GM18868 (cell line): ENCODE results near the gene GNL2.
A peak's percentile ranks its signal among the peaks of the same experiment; 100 is the strongest.
"Not testable (repeated sequence)": the region's sequence is repeated elsewhere in the genome, so short reads cannot be mapped to it uniquely, and the experiment has no call there.

Source experiments
- ATAC-seq: cut with Tn5 transposase; IDR thresholded peaks from one replicate; pipeline ENCODE4 v1.9.1; 2021; ENCODE audit warnings: mild to moderate bottlenecking, moderate library complexity; ENCODE audit not compliant: unreplicated experiment

The GNL2 gene

DNA sequence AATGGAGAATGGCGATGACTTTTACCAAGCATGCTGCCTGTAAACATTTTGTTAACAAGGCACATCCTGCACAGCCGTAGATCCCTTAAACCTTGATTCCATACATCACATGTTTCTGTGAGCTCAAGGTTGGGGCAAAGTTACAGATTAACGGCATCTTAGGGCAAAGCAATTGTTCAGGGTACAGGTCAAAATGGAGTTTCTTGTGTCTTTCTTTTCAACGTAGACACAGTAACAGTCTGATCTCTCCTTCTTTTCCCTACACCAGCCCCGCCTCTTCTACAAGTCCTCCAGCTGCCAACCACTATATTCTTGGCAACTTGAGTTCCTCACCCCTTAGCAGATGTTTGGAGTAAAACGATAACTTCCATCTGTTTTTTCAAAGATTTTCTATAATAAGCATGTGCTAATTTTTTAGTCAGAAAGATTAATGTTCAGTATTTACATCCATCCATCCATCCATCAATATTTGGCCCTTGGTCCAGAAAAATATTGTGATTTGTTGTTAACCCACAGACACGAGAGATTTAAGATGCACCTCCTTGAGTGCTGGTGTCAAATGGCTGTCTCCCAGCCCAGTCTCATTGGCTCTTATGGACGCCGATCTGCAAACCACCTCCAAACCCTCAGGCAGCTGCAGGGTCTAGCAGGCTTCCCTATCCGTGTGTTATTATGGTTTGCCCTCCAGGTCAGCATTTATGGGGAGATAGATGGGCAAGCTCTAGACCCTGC is 35.2 kb downstream of the GNL2 start:
- no peak for ATAC-seq

GRCh38 chr1:37559957-37560379 is 35.8 kb downstream of the GNL2 start:
- ATAC-seq, result not testable (repeated sequence)

DNA sequence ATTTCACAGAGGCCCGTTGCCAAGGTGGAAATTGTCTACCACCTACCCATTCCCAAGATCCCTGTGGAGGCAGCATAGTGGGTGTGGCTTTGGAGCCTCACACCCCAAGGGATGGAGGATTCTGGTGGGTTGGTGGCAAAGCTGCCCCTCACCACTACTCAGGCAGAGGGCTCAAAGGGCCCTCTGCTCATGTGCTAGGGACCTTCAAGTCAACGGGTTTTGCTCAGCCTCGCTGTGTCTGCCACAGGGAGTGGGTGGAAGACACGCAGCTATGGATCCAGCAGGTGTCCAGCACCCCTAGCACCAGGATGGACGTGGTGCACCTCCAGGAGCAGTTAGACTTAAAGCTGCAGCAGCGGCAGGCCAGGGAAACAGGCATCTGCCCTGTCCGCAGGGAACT is 36.7 kb downstream of the GNL2 start:
- no peak for ATAC-seq

DNA sequence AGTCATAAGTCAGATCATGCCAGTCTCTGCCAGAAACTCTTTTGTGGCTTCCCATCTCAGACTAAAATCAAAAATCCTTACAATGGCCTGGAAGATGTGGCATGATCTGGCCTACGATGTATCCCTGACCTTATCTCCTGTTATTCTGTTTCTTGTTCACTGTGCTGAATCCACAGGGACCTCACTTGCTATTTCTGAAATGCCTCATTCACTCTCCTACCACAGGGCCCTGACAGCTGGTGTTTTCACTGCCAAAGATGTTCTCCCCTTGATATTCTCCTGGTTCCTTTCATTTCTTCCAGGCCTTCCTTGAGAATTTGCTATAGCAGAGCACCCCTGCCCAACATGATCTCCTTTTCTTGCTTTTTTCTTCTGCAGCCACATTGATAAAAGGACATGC is 37.3 kb downstream of the GNL2 start:
- no peak for ATAC-seq

- ATAC-seq, result no peak
These were observed 38.3 kb downstream of the GNL2 start for GRCh38 chr1:37557402-37557801.

GRCh38 chr1:37556712-37557196 is 39.0 kb downstream of the GNL2 start, which contains the start of gene DNALI1:
TSS of gene DNALI1 (plus strand) at chr1:37556940. CDS start at chr1:37556995, 55 bp downstream.
- no peak for ATAC-seq

GRCh38 chr1:37553927-37554808 is 41.6 kb downstream of the GNL2 start, which contains the start of gene SNIP1:
TSS of gene SNIP1 (minus strand) at chr1:37554293. CDS start at chr1:37554229, 64 bp downstream.
- ATAC-seq, result peak; percentile 78

- ATAC-seq, result no peak
These were observed 42.2 kb downstream of the GNL2 start for GRCh38 chr1:37553598-37553926.

DNA sequence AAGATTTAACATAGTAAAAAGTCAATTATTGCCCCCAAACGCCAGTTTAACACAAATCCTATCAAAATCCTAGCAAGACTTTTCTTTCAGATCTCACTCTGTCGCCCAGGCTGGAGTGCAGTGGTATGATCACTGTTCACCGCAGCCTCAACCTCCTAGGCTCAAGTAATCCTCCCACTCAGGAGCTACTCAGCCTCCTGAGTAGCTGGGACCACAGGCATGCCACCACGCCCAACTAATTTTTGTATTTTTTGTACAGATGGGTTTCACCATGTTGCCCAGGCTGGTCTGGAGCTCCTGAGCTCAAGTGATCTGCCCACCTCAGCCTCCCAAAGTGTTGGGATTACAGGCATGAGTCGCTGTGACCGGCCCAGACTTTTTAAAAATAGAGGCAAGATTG is 46.4 kb downstream of the GNL2 start:
- no peak for ATAC-seq

DNA sequence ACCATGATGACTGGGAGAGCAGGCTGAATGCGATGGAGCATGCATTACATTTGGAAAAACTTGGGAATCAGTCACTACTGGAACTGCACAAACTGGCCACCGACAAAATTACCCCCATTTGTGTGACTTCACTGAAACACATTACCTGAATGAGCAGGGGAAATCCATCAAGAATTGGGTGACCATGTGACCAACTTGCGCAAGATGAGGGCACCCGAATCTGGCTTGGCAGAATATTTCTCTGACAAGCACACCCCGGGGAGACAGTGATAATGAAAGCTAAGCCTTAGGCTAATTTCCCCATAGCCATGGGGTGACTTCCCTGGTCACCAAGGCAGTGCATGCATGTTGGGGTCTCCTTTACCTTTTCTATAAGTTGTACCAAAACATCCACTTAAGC is 50.7 kb downstream of the GNL2 start:
- ATAC-seq, result no peak

- no peak for ATAC-seq
These were observed 51.2 kb downstream of the GNL2 start for GRCh38 chr1:37544530-37544929.

- no peak for ATAC-seq
These were observed 55.5 kb downstream of the GNL2 start for GRCh38 chr1:37540036-37540785.

DNA sequence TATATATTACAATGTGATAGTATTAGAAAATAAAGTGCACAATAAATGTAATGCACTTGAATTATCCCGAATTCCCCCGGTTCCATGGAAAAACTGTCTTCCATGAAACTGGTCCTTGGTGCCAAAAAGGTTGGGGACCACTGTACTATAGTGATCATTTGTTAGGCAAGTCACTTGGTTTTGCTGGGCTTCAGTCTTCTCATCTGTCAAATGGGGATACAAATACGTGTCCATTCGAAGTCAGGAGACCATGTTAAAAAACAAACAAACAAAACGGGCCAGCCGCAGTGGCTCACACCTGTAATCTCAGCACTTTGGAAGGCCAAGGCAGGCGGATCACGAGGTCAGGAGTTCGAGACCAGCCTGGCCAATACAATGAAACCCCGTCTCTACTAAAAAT is 56.6 kb downstream of the GNL2 start:
- ATAC-seq, result not testable (repeated sequence)

DNA sequence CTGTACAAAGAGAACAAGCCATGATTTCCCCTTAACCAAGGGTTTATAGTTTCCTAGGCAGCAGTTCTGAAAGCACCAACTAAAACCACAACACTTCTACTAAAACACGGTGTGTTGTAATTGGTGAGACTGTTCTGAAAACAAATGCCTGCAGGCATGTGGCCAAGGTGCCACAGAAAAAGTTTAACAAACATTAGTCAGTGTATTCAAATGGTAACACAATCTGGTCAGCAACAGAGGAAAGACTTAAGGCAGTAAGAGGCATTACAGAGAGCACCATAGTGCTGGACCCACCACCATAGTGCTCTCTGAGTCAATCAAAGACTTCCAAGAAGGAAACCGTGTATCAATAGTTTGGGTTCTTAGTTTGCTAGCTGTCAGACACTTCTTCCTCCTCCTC is 58.4 kb downstream of the GNL2 start:
- no peak for ATAC-seq

- ATAC-seq, result no peak
These were observed 62.2 kb downstream of the GNL2 start for GRCh38 chr1:37533317-37534093.

DNA sequence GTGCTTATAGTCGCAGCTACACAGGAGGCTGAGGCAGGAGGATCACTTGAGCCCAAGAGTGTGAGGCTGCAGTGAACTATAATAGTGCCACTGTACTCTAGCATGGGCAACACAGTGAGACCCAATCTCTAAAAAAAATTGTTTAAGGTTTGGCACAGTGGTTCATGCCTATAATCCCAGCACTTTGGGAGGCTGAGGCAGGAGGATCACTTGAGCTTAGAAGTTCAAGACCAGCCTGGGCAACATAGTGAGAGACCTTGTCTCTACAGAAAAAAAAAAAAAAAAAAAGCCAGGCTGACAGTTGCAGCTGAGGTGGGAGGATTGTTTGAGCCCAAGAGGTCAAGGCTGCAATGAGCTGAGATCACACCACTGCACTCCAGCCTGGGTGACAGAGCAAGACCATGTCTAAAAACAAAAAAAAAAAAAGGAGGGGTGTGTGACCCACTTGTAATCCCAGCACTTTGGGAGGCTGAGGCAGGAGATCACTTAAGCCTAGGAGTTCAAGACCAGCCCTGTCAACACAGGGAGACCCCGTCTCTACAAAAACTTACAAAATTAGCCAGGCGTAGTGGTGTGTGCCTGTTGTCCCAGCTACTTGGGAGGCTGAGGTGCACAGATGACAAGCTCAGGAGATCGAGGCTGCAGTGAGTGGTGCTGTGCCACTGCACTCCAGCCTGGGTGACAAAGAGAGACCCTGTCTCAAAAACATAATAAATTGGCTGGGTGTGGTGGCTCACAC is 63.1 kb downstream of the GNL2 start:
- ATAC-seq, result not testable (repeated sequence)

DNA sequence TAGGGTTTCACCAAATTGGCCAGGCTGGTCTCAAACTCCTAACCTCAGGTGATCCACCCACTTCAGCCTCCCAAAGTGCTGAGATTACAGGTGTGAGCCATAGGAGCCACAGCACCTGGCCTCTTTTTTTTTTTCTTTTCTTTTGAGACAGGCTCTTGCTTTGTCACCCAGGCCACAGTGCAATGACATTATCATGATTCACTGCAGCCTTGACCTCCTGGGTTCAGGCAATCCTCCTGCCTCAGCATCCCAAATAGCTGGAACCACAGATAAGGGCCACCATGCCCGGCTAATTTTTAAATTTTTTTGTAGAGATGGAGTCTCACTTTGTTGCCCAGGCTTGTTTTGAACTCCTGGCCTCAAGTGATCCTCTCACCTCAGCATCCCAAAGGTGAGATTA is 65.8 kb downstream of the GNL2 start:
- ATAC-seq, result not testable (repeated sequence)

DNA sequence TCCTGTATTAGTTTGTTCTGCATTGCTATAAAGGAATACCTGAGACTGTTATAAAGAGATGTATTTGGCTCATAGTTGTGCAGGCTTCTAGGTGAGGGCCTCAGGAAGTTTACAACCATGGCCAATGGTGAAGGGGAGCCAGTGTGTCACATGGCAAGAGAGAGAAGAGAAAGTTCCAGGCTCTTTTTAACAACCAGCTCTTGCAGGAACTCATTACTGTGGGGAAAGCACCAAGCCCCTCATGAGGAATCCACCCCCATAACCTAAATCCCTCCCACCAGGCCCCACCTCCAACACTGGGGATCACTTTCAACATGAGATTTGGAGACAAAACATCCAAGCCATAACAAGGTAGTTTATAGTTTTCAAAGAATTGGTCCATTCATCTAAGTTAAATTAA is 76.1 kb downstream of the GNL2 start:
- no peak for ATAC-seq

DNA sequence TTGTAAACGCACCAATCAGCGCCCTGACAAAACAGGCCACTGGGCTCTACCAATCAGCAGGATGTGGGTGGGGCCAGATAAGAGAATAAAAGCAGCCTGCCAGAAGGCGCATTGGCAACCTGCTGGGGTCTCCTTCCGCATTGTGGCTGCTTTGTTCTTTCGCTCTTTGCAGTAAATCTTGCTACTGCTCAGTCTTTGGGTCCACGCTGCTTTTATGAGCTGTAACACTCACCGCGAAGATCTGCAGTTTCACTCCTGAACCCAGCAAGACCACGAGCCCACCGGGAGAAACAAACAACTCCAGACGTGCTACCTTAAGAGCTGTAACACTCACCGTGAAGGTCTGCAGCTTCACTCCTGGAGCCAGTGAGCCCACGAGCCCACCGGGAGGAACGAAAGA is 76.8 kb downstream of the GNL2 start:
- not testable (repeated sequence) for ATAC-seq

DNA sequence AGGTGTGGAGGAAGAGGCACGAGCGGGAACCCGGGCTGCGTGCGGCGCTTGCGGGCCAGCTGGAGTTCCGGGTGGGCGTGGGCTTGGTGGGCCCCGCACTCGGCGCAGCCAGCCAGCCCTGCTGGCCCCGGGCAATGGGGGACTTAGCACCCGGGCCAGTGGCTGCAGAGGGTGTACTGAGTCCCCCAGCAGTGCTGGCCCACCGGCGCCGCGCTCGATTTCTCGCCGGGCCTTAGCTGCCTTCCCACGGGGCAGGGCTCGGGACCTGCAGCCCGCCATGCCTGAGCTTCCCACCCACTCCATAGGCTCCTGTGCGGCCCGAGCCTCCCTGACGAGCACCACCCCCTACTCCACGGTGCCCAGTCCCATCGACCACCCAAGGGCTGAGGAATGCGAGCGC is 77.5 kb downstream of the GNL2 start:
- ATAC-seq, result not testable (repeated sequence)
